Placental pericyte (primary cell): Measurements from ENCODE around the gene RPS6KA2. TPM values are rescaled to one million over a fixed set of nuclear protein-coding genes. Genes with fewer than 3 reads are reported as not detected.

ENCODE experiments used
- small RNA-seq: library from RNA; depleted of rRNA; stranded (forward); fragments of <200 nt; gene quantifications from one replicate; pipeline ENCODE3, GENCODE V24; 2012; ENCODE audit warnings: low replicate concordance
- total RNA-seq: library from RNA; depleted of rRNA; stranded (reverse); fragments of >200 nt; gene quantifications from 2 replicates; pipeline ENCODE4 v1.2.3, GENCODE V29; 2012

Gene RPS6KA2
- 18.3 and 114 TPM in 2 replicates for total RNA-seq

GRCh38 chr6:166627033-166627874, at the start of gene RPS6KA2:
RPS6KA2 (minus strand) TSS chr6:166627251; CDS start chr6:166627019, 232 bp downstream.

GRCh38 chr6:166586424-166587156, 40.5 kb downstream of the RPS6KA2 start, which contains the start of gene RAMACL:
RAMACL (minus strand) TSS chr6:166586678; CDS start chr6:166586477, 201 bp downstream.

DNA sequence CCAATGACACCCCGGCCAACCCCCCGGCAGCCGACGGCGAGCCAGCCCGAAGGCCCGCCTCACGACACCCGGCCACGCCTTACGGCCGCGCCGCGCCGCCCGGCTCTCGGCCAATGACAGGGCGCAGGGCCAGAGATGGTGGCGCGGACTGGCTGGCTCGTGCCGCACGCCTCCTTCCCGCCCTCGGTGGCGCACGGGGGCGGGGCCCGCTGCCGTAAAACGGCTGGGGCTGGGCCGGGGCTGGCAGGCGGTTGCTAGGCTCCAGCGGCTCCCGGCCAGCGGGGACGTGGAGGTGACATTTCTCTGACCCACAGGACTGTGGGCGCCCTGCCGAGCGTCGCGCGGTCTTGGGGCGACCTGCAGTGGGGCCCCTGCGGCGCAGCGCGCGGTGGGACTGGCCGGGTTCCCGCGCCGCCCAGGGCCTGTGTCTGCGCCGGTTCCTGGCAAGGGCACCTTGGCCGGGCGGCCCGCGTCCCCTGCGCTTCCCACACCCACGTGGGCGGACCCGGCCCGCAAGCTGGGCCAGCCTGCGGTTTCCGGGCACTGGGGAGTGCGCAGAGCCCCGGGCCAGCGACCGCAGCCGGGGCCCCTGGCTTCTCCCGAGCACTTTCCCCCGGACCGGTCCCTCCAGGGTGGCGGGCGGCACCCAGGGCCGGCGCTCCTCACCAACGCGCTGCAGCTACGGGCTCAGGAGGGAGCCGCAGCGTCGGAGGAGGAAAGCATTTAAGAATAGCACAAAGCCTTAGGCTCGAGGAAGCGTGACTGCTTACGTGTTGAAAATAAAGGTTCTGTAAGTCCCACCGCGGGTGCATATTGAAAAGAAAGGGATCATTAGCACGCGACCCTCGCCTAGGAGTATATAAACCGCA, 243.9 kb downstream of the RPS6KA2 start, which contains the start of gene MPC1:
MPC1 (minus strand) TSS at position 8 of the 869 bp plus-strand sequence. CDS start 64 bp downstream, outside the sequence.

Small RNAs within 50 kb of the gene (small RNA-seq; reads per million reads assigned to genes)
- gene MIR1913, result 0.10 reads per million

Other genes with a start within 250 kb of the RPS6KA2 start
- gene MPC1, start 244.3 kb downstream of the RPS6KA2 start, total RNA-seq, result 18.2 and 20.0 TPM in 2 replicates
- gene RAMACL, start 40.6 kb downstream of the RPS6KA2 start, total RNA-seq, result 0.72 and 3.1 TPM in 2 replicates